Measurements from ENCODE around the gene ATP8B1.

DNA sequence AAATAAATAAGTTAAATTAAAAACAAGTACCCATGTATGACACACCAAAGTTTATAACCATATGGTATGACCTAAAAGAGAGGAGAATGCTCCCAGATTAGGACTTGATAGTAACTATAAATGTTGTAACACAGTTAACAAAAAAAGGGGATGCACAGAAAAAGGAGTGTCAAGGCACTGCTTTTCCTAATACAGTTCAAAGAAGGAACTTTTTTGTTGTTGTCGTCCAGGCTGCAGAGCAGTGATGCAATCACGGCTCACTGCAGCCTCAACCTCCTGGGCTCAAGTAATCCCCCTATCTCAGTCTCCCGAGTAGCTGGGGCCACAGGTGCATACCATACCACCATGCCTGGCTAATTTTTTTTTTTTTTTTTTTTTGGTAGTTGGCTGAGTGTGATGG is 184.2 kb downstream of the ATP8B1 start:
- TF ChIP-seq, protein P1, sequence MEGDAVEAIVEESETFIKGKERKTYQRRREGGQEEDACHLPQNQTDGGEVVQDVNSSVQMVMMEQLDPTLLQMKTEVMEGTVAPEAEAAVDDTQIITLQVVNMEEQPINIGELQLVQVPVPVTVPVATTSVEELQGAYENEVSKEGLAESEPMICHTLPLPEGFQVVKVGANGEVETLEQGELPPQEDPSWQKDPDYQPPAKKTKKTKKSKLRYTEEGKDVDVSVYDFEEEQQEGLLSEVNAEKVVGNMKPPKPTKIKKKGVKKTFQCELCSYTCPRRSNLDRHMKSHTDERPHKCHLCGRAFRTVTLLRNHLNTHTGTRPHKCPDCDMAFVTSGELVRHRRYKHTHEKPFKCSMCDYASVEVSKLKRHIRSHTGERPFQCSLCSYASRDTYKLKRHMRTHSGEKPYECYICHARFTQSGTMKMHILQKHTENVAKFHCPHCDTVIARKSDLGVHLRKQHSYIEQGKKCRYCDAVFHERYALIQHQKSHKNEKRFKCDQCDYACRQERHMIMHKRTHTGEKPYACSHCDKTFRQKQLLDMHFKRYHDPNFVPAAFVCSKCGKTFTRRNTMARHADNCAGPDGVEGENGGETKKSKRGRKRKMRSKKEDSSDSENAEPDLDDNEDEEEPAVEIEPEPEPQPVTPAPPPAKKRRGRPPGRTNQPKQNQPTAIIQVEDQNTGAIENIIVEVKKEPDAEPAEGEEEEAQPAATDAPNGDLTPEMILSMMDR (IDR thresholded peaks at IDR 0.05) = no peak
- TF ChIP-seq EZH2 (IDR thresholded peaks at IDR 0.05) (no peak), EZH2phosphoT487 (IDR thresholded peaks at IDR 0.05) (no peak)
